Fibroblast of lung (primary cell): ENCODE data around the gene TBXAS1. TPM values are rescaled to one million over a fixed set of nuclear protein-coding genes. Genes with fewer than 3 reads are reported as not detected.

ENCODE experiments used
- DNase-seq, 2 donors: peaks; one replicate each; pipeline versions ENCODE4 v3.0.0 to v3.0.0-alpha.2; 2010; ENCODE audit warnings: low read depth in 2 of 2
- H2AFZ ChIP-seq: 2 replicates; pipeline ENCODE4 v1.5.1; 2012; ENCODE audit warnings: low read length, control low read depth, inconsistent platforms
- H3K27ac ChIP-seq: 2 replicates; pipeline ENCODE4 v1.5.1; 2011; ENCODE audit warnings: low read length, control low read depth; ENCODE audit not compliant: insufficient read depth
- H3K27me3 ChIP-seq: 2 replicates; pipeline ENCODE4 v1.5.1; 2011; ENCODE audit warnings: mild to moderate bottlenecking, low read length; ENCODE audit not compliant: control insufficient read depth, insufficient read depth
- H3K36me3 ChIP-seq: 2 replicates; pipeline ENCODE4 v1.5.1; 2011; ENCODE audit warnings: low read length; ENCODE audit not compliant: control insufficient read depth, insufficient read depth
- H3K4me1 ChIP-seq: 2 replicates; pipeline ENCODE4 v1.5.1; 2011; ENCODE audit warnings: low read length; ENCODE audit not compliant: control insufficient read depth, insufficient read depth; ENCODE audit errors: extremely low read depth
- H3K4me2 ChIP-seq: 2 replicates; pipeline ENCODE4 v1.5.1; 2011; ENCODE audit warnings: low read length, control low read depth; ENCODE audit not compliant: insufficient read depth; ENCODE audit errors: extremely low read depth
- H3K4me3 ChIP-seq, 4 experiments: fragments of 200-600 bp in 1 of 4; sonication (generic) in 1 of 4; replicated peaks in 1 of 4; 2 replicates each; pipeline ENCODE4 v1.5.1; 2011 to 2016; ENCODE audit warnings: low read length in 4 of 4, low read depth in 3 of 4, mild to moderate bottlenecking in 3 of 4, control low read depth in 2 of 4, inconsistent platforms in 1 of 4, mixed read lengths in 1 of 4; ENCODE audit not compliant: insufficient read depth in 1 of 4; ENCODE audit errors: control extremely low read depth in 1 of 4
- H3K79me2 ChIP-seq: 2 replicates; pipeline ENCODE4 v1.5.1; 2012; ENCODE audit warnings: mild to moderate bottlenecking, low read length, inconsistent platforms; ENCODE audit not compliant: control insufficient read depth, insufficient read depth
- H3K9ac ChIP-seq: 2 replicates; pipeline ENCODE4 v1.5.1; 2011; ENCODE audit warnings: mild to moderate bottlenecking, low read length, control low read depth; ENCODE audit not compliant: insufficient read depth
- H3K9me3 ChIP-seq: 2 replicates; pipeline ENCODE4 v1.5.1; 2012; ENCODE audit warnings: low read depth, low read length; ENCODE audit not compliant: control insufficient read depth, insufficient read depth
- H4K20me1 ChIP-seq: 2 replicates; pipeline ENCODE4 v1.5.1; 2011; ENCODE audit warnings: low read length; ENCODE audit not compliant: control insufficient read depth, insufficient read depth; ENCODE audit errors: extremely low read depth
- EZH2 ChIP-seq: IDR thresholded peaks from 2 replicates; pipeline ENCODE4 v1.5.1; 2012; ENCODE audit warnings: low read length, control low read depth, mild to moderate bottlenecking; ENCODE audit errors: missing control alignments
- polyA plus RNA-seq, 2 donors: library from polyadenylated mRNA; depleted of rRNA in 1 of 2; stranded (reverse) in 1 of 2; unstranded in 1 of 2; fragments of >200 nt; gene quantifications; 2 replicates each; pipeline ENCODE4 v1.2.1, GENCODE V29; 2011 to 2012; ENCODE audit warnings: missing spikeins in 1 of 2
- total RNA-seq: library from RNA; depleted of rRNA; stranded (reverse); fragments of >200 nt; gene quantifications from 2 replicates; pipeline ENCODE4 v1.2.1, GENCODE V29; 2014
- TF ChIP-seq, protein P1 (sequence below), 2 donors: IDR thresholded peaks in 1 of 2; conservative IDR thresholded peaks in 1 of 2; 1 replicate in 1 of 2; 2 replicates in 1 of 2; pipeline ENCODE4 v1.5.1; 2011 to 2012; ENCODE audit warnings: low read length in 2 of 2, control low read depth in 1 of 2, inconsistent platforms in 1 of 2, low read depth in 1 of 2, mild to moderate bottlenecking in 1 of 2

Gene TBXAS1
- total and polyA plus RNA-seq, 2 donors (not counting 1 experiment from before 2014, with no cell fraction given): 1.5 to 2.1 TPM

DNA sequence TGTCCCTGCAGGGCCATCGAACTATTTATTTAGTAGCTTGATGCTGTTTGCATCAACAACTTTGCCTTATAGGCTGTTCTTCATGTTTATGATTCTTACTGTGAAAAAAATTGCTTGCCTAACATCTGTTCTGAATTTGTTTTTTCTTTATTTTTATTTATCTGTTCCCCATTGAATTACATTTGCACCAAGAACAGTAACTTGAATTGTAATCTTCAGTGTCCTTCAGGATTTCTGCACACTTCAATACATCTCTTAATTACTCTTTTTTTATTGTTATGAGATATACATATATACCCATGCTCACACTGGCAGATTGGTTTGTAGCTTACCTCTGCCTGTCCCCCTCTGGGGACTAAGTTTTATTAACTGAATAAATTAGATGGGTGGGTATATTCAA lies 64.4 kb downstream of the TBXAS1 start:
- Histone ChIP-seq H3K4me3 (no peak overlapping the region), H2AFZ (no peak overlapping the region), H3K27me3 (peaks cover 2% of the 10 kb centered on the region), H3K4me1 (no peaks in the 10 kb centered on the region), H3K9ac (no peak overlapping the region), H3K79me2 (no peaks in the 10 kb centered on the region), H3K9me3 (no peaks in the 10 kb centered on the region), H3K4me2 (no peak overlapping the region), H4K20me1 (no peaks in the 10 kb centered on the region), H3K27ac (no peak overlapping the region), H3K36me3 (no peaks in the 10 kb centered on the region)
- no peak for TF ChIP-seq EZH2
- TF ChIP-seq, protein P1, sequence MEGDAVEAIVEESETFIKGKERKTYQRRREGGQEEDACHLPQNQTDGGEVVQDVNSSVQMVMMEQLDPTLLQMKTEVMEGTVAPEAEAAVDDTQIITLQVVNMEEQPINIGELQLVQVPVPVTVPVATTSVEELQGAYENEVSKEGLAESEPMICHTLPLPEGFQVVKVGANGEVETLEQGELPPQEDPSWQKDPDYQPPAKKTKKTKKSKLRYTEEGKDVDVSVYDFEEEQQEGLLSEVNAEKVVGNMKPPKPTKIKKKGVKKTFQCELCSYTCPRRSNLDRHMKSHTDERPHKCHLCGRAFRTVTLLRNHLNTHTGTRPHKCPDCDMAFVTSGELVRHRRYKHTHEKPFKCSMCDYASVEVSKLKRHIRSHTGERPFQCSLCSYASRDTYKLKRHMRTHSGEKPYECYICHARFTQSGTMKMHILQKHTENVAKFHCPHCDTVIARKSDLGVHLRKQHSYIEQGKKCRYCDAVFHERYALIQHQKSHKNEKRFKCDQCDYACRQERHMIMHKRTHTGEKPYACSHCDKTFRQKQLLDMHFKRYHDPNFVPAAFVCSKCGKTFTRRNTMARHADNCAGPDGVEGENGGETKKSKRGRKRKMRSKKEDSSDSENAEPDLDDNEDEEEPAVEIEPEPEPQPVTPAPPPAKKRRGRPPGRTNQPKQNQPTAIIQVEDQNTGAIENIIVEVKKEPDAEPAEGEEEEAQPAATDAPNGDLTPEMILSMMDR (conservative IDR thresholded peaks at IDR 0.05 in 1 of 2, IDR thresholded peaks at IDR 0.05 in 1 of 2; ENCODE audit: low read depth in 1 of 2, low read length in 2 of 2): no peak
- DNase-seq: no peak

DNA sequence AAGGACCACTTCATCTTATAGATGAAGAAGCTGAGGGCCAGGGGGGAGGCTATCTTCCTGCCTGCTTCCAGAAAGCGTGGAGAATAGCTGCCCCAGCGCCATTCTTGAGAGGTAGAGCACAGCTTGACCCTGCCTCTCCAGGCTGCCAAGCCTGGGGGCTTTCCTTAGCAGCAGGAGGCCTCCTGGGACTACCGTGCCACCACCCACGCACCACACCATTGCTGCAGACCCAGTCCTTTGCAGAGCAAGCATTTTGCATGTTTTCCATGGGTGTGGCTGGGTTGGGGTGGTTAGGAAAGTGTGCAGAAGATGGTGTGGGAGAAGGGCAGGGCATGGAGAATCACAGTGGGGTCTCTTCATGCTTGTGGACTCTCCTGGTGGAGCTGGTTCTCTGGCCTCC lies 64.9 kb downstream of the TBXAS1 start:
- Histone ChIP-seq H2AFZ (no peak overlapping the region), H3K79me2 (no peaks in the 10 kb centered on the region), H4K20me1 (no peaks in the 10 kb centered on the region), H3K4me1 (no peaks in the 10 kb centered on the region), H3K9ac (no peak overlapping the region), H3K27ac (no peak overlapping the region), H3K4me3 (no peak overlapping the region), H3K9me3 (no peaks in the 10 kb centered on the region), H3K4me2 (no peak overlapping the region), H3K36me3 (no peaks in the 10 kb centered on the region), H3K27me3 (peaks cover 2% of the 10 kb centered on the region)
- DNase-seq: no peak
- TF ChIP-seq, protein P1 (conservative IDR thresholded peaks at IDR 0.05 in 1 of 2, IDR thresholded peaks at IDR 0.05 in 1 of 2; ENCODE audit: low read depth in 1 of 2, low read length in 2 of 2): no peak

DNA sequence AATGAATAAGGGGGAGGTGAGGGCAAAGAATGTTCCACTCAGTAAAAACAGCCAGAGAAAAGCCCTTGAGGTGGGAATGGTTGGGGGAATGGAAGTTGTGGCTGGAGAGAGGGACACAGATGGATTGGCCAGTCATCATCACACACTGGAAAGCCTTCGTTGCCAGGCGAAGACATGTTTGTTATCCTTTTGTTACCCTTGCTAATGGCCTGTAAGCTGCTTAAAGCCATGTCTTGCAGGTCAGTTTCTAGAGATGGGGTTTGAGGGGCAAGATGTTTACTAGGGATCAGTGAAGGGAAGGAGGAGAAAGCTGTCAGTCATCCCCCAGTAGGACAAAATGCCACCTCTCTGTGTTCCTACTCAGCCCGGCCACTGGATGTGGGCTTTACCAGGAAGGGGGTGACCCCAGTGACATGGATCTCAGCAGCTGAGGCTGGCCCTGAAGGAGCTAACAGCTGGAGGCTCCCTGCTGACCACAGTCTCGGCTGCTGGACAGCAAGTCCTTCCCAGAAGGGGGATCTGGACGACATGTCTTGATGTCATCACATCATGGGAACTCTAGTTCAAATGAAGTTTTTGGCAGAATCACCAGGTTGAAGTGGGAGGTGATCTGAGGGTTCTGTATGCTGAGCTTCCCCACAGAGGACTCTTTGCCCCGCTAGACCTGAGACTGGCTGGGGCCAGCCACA lies 66.2 kb downstream of the TBXAS1 start:
- H3K4me2 ChIP-seq: no peak overlapping the region
- peaks cover 2% of the 10 kb centered on the region for H3K27me3 ChIP-seq
- H3K27ac ChIP-seq: no peak overlapping the region
- H2AFZ ChIP-seq: no peak overlapping the region
- TF ChIP-seq, protein P1 (conservative IDR thresholded peaks at IDR 0.05 in 1 of 2, IDR thresholded peaks at IDR 0.05 in 1 of 2; ENCODE audit: low read depth in 1 of 2, low read length in 2 of 2): no peak
- TF ChIP-seq EZH2: no peak
- H4K20me1 ChIP-seq: no peaks in the 10 kb centered on the region
- no peaks in the 10 kb centered on the region for H3K4me1 ChIP-seq
- H3K79me2 ChIP-seq: no peaks in the 10 kb centered on the region
- no peak overlapping the region for H3K4me3 ChIP-seq
- no peak overlapping the region for H3K9ac ChIP-seq
- no peak for DNase-seq
- no peaks in the 10 kb centered on the region for H3K36me3 ChIP-seq
- H3K9me3 ChIP-seq: no peaks in the 10 kb centered on the region
